ENCODE results near the gene NAB1. TPM values are rescaled to one million over a fixed set of nuclear protein-coding genes. Genes with fewer than 3 reads are reported as not detected.

The NAB1 gene
- total RNA-seq, 1 experiment from 2014 or later, result 36.9 TPM

DNA sequence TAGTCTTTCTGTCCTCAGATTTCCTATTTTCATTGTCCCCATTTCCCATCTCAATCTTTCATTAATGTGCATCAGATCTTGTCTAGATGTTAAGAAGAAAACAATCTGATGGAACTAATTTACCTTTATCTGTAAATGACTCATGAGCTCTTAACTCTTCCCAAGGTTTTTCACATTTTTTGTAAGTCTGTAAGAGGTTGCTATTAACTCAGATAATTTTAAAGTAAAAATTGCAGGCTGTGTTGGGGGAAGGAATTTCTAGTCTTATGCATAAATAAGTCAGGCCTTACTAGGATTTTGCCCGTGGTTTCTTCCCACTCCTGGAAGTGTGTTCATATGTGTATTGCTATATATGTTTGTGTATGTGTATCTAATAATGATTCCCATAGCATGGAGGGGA, 4.3 kb downstream of the NAB1 start:
- H2BK20ac ChIP-seq (ENCODE audit: low read depth, low read length, poor library complexity, severe bottlenecking), result no peak overlapping the region
- Mint-ChIP-seq H3K36me3 (ENCODE audit: insufficient read depth in 1 of 3, low read depth in 3 of 3) (no peaks in the 10 kb centered on the region; a peak in 1 of 7 replicates), H3K27me3 (ENCODE audit: low read depth) (peaks cover 7% of the 10 kb centered on the region), H3K9me3 (no peaks in the 10 kb centered on the region), H3K4me1 (peaks cover 21 to 31% of the 10 kb centered on the region in 2 experiments), H3K27ac (no peak overlapping the region), H3K4me3 (no peak overlapping the region)
- no peak overlapping the region for H4K5ac ChIP-seq (ENCODE audit: insufficient read length, low read depth, low read length)
- no peak overlapping the region for H4K91ac ChIP-seq (ENCODE audit: insufficient read length, low read depth, low read length)
- H2AFZ ChIP-seq (ENCODE audit: low read length), result no peak overlapping the region
- peaks cover 11% of the 10 kb centered on the region for H3K23me2 ChIP-seq (ENCODE audit: insufficient read length, low read depth, low read length, poor library complexity, severe bottlenecking)
- no peak overlapping the region for H3K4ac ChIP-seq (ENCODE audit: low read depth, low read length)
- H3K9ac ChIP-seq (ENCODE audit: extremely low read depth, insufficient read length, low read length), result no peak overlapping the region
- H2BK120ac ChIP-seq (ENCODE audit: low read depth, low read length, poor library complexity, severe bottlenecking), result no peak overlapping the region
- H4K20me1 ChIP-seq (ENCODE audit: control insufficient read depth, insufficient read depth, insufficient read length), result no peaks in the 10 kb centered on the region
- no peak overlapping the region for H2BK15ac ChIP-seq (ENCODE audit: low read depth, low read length)
- H2BK12ac ChIP-seq (ENCODE audit: insufficient read length, low read depth, low read length), result no peak overlapping the region
- H3K4me2 ChIP-seq (ENCODE audit: insufficient read depth, insufficient read length, low read length), result no peak overlapping the region
- H3K79me2 ChIP-seq (ENCODE audit: insufficient read depth, low read length), result peaks cover 4% of the 10 kb centered on the region; the same call in 1 of the 2 replicates
- no peak overlapping the region for H3K23ac ChIP-seq (ENCODE audit: insufficient read length, low read depth, low read length)
- TF ChIP-seq, protein P1, sequence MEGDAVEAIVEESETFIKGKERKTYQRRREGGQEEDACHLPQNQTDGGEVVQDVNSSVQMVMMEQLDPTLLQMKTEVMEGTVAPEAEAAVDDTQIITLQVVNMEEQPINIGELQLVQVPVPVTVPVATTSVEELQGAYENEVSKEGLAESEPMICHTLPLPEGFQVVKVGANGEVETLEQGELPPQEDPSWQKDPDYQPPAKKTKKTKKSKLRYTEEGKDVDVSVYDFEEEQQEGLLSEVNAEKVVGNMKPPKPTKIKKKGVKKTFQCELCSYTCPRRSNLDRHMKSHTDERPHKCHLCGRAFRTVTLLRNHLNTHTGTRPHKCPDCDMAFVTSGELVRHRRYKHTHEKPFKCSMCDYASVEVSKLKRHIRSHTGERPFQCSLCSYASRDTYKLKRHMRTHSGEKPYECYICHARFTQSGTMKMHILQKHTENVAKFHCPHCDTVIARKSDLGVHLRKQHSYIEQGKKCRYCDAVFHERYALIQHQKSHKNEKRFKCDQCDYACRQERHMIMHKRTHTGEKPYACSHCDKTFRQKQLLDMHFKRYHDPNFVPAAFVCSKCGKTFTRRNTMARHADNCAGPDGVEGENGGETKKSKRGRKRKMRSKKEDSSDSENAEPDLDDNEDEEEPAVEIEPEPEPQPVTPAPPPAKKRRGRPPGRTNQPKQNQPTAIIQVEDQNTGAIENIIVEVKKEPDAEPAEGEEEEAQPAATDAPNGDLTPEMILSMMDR (conservative IDR thresholded peaks at IDR 0.05), result no peak
- no peak overlapping the region for H3K27ac ChIP-seq (ENCODE audit: insufficient read length, low read depth, low read length)
- H4K8ac ChIP-seq (replicated peaks; ENCODE audit: insufficient read length, low read depth, low read length), result no peak overlapping the region
- no peaks in the 10 kb centered on the region for H3K27me3 ChIP-seq (ENCODE audit: insufficient read depth, low read length)
- H2AK5ac ChIP-seq (ENCODE audit: insufficient read length, low read length), result no peak overlapping the region
- H3T11ph ChIP-seq (ENCODE audit: low read length), result no peak overlapping the region
- no peak overlapping the region for H3K14ac ChIP-seq (ENCODE audit: insufficient read depth, low read length)
- peaks cover 5% of the 10 kb centered on the region for H3K79me1 ChIP-seq (ENCODE audit: insufficient read depth, low read depth, low read length, poor library complexity, severe bottlenecking)
- no peak overlapping the region for H3K56ac ChIP-seq (ENCODE audit: insufficient read length, low read depth, low read length)
- no peak overlapping the region for H3K18ac ChIP-seq (ENCODE audit: insufficient read length, low read depth, low read length)
- no CpG with 5 or more reads among the region's 1 CpG for WGBS (ENCODE audit: extremely low coverage, insufficient read length, low lambda C conversion rate)
- DNase-seq, result no peak
- H3K4me1 ChIP-seq (ENCODE audit: insufficient read depth, low read length), result peaks cover 7% of the 10 kb centered on the region
- H3K9me3 ChIP-seq (ENCODE audit: control insufficient read depth, low read depth, low read length), result no peaks in the 10 kb centered on the region
- no peak overlapping the region for H2BK5ac ChIP-seq (ENCODE audit: insufficient read length, low read length)
